Measurements from ENCODE around the gene ADGRG2. TPM values are rescaled to one million over a fixed set of nuclear protein-coding genes. Genes with fewer than 3 reads are reported as not detected.

ADGRG2 gene
- total RNA-seq, 1 donor from 2014 or later: 0.15 TPM

GRCh38 chrX:18997916-18998315, 124.4 kb downstream of the ADGRG2 start:
- Mint-ChIP-seq H3K9me3 (ENCODE audit: low read depth) (peaks cover 5% of the 10 kb centered on the region), H3K4me3 (ENCODE audit: unreplicated experiment) (no peak overlapping the region), H3K27me3 (ENCODE audit: low read depth) (no peaks in the 10 kb centered on the region), H3K27ac (ENCODE audit: unreplicated experiment) (no peak overlapping the region), H3K36me3 (ENCODE audit: low read depth) (no peaks in the 10 kb centered on the region), H3K4me1 (ENCODE audit: low read depth) (peaks cover 38% of the 10 kb centered on the region)
- DNase-seq (ENCODE audit: low spot score): no peak
- TF ChIP-seq CTCF (IDR thresholded peaks at IDR 0.05): no peak

- no peak for DNase-seq (ENCODE audit: low spot score)
- Mint-ChIP-seq H3K36me3 (ENCODE audit: low read depth) (no peaks in the 10 kb centered on the region), H3K4me1 (ENCODE audit: low read depth) (peaks cover 38% of the 10 kb centered on the region), H3K4me3 (ENCODE audit: unreplicated experiment) (no peak overlapping the region), H3K9me3 (ENCODE audit: low read depth) (peaks cover 4% of the 10 kb centered on the region), H3K27me3 (ENCODE audit: low read depth) (no peaks in the 10 kb centered on the region), H3K27ac (ENCODE audit: unreplicated experiment) (no peak overlapping the region)
- no peak for TF ChIP-seq CTCF (IDR thresholded peaks at IDR 0.05)
Observed at GRCh38 chrX:18996536-18996935, 125.7 kb downstream of the ADGRG2 start.

GRCh38 chrX:18995221-18995620, 127.0 kb downstream of the ADGRG2 start:
- Mint-ChIP-seq H3K27me3 (ENCODE audit: low read depth) (no peaks in the 10 kb centered on the region), H3K4me3 (ENCODE audit: unreplicated experiment) (no peak overlapping the region), H3K27ac (ENCODE audit: unreplicated experiment) (peak overlapping the region; percentile 67), H3K9me3 (ENCODE audit: low read depth) (peaks cover 2% of the 10 kb centered on the region), H3K4me1 (ENCODE audit: low read depth) (peaks cover 38% of the 10 kb centered on the region), H3K36me3 (ENCODE audit: low read depth) (no peaks in the 10 kb centered on the region)
- TF ChIP-seq CTCF (IDR thresholded peaks at IDR 0.05): no peak
- no peak for DNase-seq (ENCODE audit: low spot score)

- peaks cover 38% of the 10 kb centered on the region for H3K4me1 Mint-ChIP-seq (ENCODE audit: low read depth)
- no peak overlapping the region for H3K4me3 Mint-ChIP-seq (ENCODE audit: unreplicated experiment)
- H3K27me3 Mint-ChIP-seq (ENCODE audit: low read depth): no peaks in the 10 kb centered on the region
- H3K27ac Mint-ChIP-seq (ENCODE audit: unreplicated experiment): peak overlapping the region; percentile 67
- H3K9me3 Mint-ChIP-seq (ENCODE audit: low read depth): peaks cover 3% of the 10 kb centered on the region
- no peak for TF ChIP-seq CTCF (IDR thresholded peaks at IDR 0.05)
- H3K36me3 Mint-ChIP-seq (ENCODE audit: low read depth): no peaks in the 10 kb centered on the region
- DNase-seq (ENCODE audit: low spot score): no peak
Observed at GRCh38 chrX:18994713-18995112, 127.6 kb downstream of the ADGRG2 start.

- no peak for TF ChIP-seq CTCF (IDR thresholded peaks at IDR 0.05)
- H3K9me3 Mint-ChIP-seq (ENCODE audit: low read depth): peaks cover 3% of the 10 kb centered on the region
- H3K36me3 Mint-ChIP-seq (ENCODE audit: low read depth): no peaks in the 10 kb centered on the region
- H3K27me3 Mint-ChIP-seq (ENCODE audit: low read depth): no peaks in the 10 kb centered on the region
- no peak for DNase-seq (ENCODE audit: low spot score)
- peaks cover 35% of the 10 kb centered on the region for H3K4me1 Mint-ChIP-seq (ENCODE audit: low read depth)
- H3K27ac Mint-ChIP-seq (ENCODE audit: unreplicated experiment): no peak overlapping the region
- no peak overlapping the region for H3K4me3 Mint-ChIP-seq (ENCODE audit: unreplicated experiment)
Observed at GRCh38 chrX:18992829-18993228, 129.4 kb downstream of the ADGRG2 start.

Data from chondrocyte (in vitro differentiated cells).